Germinal center (tissue), 1 donor: ENCODE measurements around the gene TUBGCP2.

Experiments
- DNase-seq: peaks from one replicate; pipeline ENCODE4 v3.0.0; 2012; ENCODE audit warnings: mixed read lengths, low spot score

TUBGCP2 gene

DNA sequence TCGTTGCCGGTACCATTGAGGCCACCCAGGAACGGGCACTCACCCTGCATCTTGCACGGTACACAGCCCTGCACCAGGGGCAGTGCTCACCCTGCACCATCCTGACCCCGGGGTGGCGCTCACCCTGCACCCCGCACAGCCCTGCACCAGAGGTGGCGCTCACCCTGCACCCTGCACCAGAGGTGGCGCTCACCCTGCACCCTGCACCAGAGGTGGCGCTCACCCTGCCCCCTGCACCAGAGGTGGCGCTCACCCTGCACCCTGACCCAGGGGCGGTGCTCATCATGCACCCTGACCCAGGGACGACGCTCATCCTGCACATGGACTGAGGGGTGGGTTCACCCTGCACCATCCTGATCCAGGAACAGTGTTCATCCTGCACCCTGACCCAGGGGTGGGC lies 6.4 kb downstream of the TUBGCP2 start:
- DNase-seq: no peak

DNA sequence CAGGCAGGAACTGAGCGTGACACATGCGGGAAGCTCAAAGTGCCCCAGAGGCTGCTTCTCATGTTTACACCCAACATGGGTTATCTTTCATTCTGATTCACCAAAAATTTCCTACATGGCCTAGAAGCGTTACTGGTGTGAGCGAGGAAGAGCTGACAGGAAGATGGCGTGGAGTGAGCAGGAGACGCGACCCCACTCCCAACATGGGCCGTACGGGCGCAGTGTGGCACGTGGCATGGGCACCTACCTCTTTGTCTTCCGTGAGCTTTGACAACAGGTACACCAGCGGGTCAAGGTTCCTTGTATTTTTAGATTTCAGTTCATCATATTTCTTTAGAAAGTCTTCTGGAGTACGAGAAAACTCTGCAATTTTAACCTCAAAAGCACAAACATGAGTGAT lies 8.9 kb downstream of the TUBGCP2 start:
- no peak for DNase-seq

DNA sequence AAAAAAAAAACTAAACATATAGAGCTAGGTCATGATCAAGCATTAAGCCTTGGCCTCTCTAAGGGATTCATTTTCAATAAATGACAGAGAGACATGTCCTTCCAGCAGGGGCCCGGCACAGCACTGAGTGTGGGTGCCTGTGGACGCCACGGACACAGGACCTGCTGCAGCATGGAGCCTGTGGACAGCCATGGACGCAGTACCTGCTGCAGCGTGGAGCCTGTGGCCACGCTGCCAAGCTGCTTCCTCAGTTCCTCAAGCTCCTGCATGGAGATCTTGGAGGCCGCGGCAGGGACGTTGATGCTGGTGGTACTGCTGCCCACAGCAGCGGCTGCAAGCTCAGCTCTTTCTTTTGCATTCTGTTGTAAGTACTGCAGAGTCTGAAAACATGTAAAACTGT lies 9.4 kb downstream of the TUBGCP2 start:
- no peak for DNase-seq

DNA sequence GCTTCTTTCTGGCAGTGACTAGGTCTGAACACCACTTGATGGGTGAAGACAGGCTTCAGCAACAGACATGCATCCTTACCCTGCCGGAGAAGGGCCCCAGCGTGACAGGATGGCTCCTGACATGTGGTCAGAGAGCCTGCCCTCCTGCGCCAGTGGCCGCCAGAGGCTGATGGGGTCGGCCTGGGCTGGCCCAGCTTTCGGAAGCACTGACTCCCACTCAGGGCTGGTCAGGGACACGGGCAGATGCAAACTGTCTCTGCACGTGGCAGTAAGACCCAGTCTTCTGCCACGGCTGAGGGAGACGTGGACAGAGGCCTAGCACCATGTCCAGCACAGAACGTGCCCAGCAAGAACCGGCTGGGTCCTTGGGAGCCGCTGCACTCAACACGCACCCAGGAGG lies 10.2 kb downstream of the TUBGCP2 start:
- DNase-seq: no peak

DNA sequence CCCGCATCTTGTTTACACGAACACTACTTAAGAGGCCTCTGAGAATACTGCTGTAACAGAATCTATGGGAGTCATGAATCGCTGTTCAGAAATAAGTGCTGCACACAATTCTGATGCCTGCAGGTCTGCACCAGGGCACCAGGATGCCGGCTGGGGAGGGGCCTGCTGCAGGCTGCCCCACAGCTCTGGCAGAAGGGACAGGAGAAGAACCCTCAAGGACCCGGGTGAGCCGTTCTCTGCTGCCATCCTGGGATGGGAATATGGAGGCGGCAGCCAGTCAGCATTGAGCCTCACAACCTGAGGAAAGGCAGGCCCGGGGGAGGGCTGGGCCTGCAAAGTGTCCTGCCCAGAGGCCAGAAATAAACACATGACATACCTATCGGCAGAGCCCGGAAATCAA lies 11.2 kb downstream of the TUBGCP2 start:
- DNase-seq: no peak

DNA sequence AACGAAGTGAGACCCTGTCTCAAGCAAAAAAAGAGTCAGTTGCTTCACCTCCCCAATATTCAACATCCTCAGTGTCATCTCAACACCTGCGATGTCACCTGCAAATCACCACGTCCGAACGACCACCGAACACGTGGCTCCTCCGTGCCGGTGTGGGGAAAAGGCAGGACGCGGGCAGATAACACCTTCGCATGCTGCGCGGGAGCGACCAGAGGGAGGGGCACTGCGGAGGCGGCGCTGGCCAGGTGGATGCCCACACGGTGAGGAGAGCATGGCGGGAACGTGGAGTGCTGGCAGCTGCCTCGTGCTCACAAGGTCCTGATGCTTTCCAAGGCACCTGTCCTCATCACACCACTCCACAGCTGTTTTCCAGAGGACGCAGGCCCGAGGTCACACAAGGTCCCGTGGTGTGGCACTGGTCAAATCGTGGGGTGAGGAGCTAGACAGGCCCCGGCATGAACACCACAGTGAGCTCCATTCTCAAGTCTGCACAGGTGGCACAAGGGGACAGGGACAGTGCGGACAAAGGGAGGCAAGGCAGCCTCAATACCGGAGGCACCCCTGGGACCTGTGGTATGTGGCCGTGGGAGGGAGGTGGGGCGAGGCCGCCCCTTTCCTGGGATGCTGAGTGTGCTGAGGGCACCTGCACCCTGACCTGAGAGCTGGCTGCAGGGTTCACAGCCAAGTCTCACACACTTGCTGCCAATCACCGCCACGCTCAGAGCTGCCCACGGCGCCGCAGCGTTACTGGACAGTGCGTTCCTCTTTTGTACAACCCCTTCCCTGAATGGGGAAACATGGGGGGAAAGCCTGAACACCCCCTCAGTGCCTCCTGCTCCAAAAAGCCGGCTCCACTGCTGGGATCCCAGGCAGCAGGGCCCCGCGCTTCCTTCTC lies 13.0 kb downstream of the TUBGCP2 start:
- no peak for DNase-seq

DNA sequence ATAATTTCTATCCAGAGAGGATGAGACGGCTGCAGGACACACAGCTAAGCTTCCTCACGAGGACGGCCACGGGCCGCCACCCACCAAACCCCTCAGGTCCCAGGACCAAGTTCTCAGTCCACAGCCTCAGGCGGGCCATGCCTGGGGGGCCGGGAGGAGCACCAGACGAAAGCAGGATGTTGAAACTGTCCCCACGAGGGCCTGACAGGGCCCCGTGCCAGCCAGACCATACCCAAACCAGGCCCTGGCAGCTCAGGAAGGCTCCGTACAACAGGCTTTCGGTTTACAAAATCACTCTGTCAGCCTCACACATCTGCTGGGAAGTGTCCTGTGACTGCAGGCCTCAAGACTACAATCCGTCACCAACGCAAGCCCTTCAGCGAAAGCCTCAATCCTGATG lies 14.5 kb downstream of the TUBGCP2 start:
- DNase-seq: no peak

DNA sequence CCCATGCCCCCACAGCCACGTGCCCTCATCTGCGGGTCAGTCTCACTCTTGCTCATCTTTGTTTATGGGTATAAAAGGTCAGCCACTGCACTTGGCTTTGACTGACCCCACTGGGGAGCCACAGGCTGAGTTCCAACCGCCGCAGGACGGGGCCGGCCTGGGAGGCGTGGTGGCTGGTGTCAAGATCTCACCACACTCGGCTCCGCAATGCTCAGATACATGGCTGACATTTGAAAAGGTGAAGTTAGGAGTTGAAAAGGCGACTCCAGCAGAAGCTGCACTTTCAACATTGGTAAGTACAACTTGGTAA lies 14.9 kb downstream of the TUBGCP2 start:
- no peak for DNase-seq

DNA sequence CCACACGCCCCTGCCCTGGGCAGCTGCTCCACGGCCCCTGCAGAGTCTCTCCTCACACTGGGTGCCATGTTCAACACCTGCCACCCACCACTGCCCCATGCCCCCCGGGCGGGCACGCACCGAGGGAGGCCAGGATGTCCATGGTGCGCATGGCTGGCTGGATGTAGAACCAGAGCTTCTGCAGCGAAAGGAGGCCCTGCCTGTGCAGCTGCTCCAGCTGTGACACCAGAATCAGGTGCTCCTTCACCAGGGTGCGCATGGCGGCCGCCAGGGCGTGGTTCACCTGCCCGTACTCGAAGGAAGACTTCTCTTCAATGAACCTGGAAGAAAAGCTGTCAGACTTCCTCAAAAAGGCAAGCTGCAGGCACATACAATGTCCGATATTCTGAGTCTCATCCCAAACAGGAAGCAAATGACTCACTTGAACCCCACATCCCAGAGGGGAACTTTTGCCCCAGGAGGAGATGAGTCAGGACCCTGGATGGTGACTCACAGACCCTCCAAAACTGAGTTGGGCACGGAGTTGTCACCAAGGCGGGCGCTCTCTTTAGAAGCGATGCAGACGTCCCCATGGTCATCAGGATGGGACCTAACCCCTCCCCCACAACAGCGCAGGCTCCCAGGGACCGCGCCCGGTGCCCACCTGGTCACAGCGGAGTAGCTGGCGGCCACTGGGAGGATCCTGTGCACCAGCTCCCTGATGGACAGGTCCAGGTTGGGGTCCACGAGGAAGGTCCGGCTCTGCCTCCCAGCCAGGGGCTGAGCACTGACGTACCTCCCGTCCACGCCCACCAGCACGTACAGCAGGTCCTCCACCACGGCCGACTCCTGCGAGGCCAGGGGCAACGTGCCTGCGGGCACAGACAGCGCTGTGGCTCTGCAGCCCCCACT lies 15.5 kb downstream of the TUBGCP2 start:
- DNase-seq: no peak

DNA sequence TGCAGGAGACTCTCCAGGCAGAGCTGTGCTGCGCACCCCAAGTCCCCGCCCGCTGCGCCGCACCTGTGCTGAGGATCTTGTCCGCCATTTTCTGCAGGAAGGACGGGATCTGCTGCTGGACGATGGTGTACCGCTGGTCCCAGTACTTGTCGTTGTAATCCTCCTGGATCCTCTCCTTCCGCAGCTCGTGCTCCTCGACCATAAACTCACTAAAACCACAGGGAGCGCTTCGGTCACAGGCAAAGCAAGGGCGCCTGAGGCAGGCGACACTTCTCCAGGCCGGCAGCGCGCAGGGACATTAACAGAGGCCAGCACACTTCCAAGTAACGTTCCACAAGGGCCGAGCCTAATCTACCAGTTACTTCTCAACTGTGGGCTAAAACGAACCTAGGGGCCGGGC lies 18.9 kb downstream of the TUBGCP2 start:
- DNase-seq: no peak

DNA sequence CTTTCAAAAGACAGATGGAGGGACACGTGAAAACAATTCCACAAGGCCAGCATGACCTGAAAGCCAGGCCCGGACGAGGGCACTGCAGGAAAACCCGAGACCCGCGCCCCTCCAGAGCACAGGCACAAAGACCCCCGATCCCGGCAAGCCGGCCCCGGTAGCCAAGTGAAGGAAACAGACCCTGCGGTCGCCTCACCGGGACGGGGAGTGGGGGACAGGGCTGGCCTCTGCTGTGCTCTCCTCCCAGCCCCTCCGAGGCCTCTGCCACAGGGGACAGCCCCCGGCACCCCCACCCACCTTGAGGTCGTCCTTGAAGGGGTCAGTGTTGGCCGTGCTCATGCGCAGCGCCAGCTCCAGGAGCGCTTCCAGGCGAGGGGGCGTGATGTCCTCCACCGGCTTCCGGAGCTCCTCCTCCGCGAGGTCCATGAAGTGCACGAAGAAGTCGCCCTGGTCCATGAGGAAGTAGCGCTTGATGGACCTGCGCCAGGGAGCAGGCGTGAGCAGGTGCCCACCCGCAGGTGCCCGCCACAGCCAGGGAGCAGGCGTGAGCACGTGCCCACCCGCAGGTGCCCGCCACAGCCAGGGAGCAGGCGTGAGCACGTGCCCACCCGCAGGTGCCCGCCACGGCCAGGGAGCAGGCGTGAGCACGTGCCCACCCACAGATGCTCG lies 20.7 kb downstream of the TUBGCP2 start:
- no peak for DNase-seq

DNA sequence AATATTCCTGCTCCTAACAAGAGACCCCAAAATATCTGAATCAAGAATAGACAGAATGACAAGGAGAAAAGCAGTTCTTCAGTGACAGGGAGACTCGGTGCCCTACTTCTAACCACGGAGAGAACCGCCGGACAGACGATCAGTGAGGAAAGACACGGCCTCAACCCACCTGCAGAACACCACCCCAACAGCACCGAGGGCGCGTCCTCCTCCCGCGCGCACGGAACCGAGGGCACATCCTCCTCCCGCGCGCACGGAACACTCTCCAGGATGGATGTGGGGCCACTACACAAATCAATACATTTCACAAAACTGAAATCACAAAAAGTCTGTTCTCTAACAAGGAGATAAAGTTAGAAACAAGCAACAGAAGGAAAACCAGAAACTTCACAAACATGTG lies 22.3 kb downstream of the TUBGCP2 start:
- no peak for DNase-seq

DNA sequence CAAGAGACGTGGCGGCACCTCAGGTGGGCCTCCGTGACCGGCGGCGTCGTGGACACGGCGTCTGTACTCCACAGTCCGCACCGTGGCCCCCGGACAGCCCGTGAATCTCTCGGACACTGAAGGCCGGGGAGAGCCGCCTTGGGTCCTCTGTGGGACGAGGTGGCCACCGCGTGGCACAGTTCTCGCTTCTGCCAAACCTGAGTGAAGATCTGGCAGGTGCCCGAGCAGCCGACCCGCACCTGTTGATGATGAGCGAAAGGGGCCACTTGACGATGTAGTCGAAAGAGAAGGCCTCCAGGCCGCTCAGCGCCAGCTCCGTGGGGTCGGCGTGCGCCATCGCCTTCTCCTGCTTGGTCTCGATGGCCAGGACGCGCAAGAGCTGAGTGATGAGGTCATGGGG lies 23.5 kb downstream of the TUBGCP2 start:
- DNase-seq: no peak

DNA sequence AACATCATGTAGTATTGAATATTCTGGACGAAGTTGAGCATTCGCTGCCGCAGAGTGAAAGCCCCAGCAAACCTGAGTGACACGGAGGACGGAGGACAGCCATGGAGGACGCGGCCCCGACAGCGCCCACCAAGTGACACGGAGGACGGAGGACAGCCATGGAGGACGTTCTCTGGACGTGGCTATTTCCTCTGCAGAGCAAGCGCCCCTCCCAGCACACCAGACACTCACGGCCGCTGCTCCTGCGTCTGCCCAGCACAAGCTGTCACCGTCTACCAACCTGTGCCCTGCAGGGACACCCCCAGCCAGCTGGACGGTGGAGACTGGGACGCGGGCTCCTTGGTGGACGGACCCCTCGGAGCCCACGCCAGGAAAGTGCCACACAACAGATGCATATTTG lies 24.7 kb downstream of the TUBGCP2 start:
- no peak for DNase-seq

DNA sequence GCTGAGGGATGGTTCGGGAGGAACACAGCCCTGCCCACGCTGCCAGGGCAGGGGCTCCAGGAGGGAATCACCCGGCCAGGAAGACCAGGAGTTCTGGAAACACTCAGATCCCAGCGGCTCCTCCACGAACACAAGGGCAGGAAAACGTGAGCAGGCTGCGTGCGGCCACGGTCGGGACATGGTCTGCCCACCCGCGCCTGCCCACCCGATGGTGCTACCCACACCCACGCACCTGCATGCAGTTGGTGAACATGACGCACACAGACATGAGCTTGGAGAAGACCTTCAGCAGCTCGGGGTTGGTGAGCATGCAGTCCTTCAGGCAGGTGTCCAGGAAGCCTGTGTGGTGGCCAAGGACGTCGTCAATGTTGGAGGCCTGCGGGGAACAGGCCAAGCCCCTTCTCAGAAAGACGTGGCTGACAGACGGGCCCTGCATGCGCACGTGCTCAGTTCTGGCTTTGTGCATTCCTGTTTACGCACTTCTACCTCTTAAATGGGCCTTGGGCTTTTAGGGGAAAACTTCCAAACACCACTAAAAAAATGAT lies 25.8 kb downstream of the TUBGCP2 start:
- no peak for DNase-seq

DNA sequence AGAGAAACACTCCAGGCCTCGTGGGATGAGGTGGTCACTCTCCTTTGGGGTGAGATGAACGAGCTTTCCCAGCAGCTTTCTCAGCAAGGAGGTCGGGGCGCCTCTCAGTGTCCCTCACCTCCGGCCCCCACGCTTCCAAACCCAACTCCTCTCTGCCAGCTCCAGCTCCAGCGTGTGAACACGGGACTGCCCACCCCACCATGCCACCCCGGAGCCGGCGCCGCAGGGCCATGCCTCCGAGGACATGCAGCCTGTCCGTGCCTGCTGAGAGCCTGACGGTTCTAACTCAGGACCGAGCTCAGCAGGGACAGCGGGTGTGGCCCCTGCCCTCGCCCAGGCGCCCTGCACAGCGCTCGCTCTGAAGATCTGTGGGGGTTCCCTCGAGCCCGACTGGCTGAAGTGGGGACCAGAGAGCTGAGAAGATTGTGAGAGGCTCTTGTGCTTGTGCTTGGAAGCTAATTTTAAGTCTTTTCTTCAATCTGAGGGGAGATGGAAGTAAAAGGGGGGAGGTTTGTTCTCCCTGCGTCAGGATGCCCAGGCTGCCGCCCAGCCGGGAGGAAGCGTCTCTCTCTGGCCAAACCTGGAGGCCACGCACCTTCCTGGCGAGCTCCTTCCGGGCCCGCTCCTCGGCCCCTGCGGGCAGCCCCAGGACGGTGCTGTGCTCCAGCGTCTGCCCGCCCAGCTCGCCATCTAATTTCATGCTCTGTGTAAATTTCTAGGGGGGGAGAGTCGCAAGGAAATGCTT lies 26.9 kb downstream of the TUBGCP2 start:
- no peak for DNase-seq

DNA sequence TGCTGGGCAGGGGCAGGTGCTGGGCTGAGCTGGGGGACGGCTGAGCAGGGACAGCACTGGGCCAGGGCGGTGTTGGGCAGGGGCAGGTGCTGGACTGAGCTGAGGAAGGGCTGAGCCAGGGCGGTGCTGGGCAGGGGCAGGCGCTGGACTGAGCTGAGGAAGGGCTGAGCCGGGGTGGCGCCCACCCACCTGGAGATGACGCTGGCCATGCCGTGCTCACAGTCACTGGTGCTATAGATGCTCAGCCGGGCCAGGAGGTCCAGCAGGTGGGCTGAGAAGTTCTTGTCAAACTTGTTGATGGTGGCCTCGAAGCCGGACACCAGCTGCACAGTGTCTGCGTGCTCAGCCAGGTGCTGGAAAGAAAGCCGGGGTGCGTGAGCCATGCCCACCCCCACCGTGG lies 27.6 kb downstream of the TUBGCP2 start:
- DNase-seq: no peak

DNA sequence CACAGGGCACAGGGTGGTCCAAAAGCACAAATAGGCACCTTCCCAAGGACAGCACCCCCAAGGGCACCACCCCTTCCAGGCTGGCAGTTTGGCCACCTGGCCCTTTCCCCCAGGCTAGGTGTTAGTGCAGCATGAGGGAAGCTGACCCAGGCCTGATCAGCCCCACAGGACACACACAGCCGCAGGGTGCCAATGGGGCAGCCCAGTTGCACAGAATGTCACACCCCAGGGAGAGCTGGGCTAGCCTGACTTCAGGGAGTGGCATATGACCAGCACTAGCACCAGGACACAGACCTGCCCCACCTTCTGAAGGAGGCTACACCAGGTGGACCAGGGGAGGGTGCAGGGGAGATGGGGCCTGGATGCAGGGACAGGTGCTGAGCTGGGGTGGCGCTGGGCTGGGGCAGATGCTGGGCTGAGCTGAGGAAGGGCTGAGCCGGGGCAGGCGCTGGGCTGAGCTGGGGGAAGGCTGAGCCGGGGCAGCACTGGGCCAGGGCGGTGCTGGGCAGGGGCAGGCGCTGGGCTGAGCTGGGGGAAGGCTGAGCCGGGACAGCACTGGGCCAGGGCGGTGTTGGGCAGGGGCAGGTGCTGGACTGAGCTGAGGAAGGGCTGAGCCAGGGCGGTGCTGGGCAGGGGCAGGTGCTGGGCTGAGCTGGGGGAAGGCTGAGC lies 28.1 kb downstream of the TUBGCP2 start:
- DNase-seq: no peak

DNA sequence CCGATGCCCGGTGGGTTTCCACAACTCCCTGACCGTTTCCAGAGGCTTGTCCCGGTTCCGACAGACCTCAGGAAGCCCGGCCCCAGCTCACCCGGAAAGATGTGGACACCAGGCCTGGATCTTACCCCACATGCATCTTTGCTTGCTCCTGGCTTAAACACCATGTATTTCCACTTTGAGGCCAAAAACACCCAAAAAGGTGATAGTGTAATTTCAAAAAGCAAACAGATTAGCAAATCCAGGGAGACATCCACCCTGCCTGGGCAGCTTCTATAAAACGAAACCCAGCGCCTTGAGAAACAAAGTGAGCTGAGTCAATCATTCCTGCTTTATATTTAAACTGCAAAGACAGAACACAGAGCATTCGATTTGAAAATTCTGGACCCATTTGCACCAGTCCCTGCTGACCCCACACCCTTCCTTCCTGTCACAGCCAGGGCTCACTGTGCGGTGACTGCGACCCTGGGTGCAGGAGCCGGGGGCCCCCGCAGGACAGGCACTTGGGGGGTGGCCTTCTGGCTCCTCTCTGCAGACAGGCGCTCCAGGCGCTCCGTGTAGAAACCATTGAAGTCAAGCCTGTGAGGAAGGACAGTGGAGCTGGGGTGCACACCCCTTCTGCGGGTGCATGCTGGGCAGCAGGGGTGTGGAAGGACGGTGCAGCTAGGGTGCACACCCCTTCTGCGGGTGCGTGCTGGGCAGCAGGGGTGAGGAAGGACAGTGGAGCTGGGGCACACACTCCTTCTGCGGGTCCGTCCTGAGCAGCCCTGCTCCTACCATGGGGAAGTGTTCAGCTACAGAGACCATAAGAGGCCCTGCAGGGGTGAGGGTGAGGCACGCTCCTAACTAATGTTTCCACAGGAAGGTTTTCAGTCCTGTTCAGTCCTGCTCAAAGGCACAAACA lies 29.1 kb downstream of the TUBGCP2 start:
- no peak for DNase-seq

DNA sequence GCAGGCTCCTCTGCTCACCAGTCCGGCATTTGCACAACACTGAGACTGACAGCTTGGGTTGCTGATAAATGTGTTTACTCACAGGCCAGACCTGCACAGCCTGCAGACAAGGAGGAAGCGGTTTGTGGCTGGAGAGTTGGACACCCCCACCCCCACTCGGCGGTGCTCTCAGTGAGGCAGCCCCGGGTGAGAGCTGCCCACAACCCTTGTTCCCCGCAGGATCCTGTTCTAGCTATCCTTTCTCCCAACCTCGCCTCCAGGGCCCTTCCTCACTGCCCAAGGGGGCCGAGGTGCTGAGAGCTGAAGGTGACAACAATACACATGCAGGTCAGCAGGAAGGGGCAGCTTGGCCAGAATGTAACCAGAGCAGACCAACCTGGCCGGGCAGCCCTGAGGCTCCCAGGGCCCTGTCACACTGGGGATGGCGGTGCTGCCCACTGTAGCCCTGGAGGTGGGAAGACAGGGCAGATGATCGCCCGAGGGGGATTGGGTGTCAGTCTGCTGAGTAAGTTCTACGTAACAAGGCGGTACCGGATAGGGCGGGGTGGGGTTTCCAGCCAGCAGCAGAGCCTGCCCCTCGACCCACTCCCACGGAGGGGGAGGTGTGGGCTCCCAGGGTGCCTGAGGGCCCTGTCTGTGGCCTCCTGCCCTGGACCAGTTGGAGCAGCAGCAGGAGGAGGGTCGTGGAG lies 30.0 kb downstream of the TUBGCP2 start:
- DNase-seq: peak; percentile 36
